ENCODE data around the gene RAET1E. TPM values are rescaled to one million over a fixed set of nuclear protein-coding genes. Genes with fewer than 3 reads are reported as not detected.

Gene RAET1E
- total and polyA plus RNA-seq, 4 experiments from 2014 or later, result not detected

- Histone ChIP-seq H3K36me3 (ENCODE audit: insufficient read depth, low read length) (no peaks in the 10 kb centered on the region), H3K4me3 (ENCODE audit: low read length in 2 of 2) (no peak overlapping the region), H3K27me3 (ENCODE audit: insufficient read depth, low read length) (no peaks in the 10 kb centered on the region), H3K4me1 (ENCODE audit: insufficient read depth, low read length) (no peaks in the 10 kb centered on the region), H3K27ac (ENCODE audit: low read depth, low read length) (no peak overlapping the region), H3K9me3 (ENCODE audit: control insufficient read depth in 1 of 2, low read length in 2 of 2) (no peaks in the 10 kb centered on the region)
- ChIA-PET POLR2A (ENCODE audit: partially characterized antibody) (no interaction called here), CTCF (ENCODE audit: partially characterized antibody) (interaction anchor here (1.1 kb wide), 1 partner anchor 10 kb away, joined by 3 read pairs; no protein-coding TSS in a partner anchor)
- Mint-ChIP-seq H3K27me3 (peaks cover 5 to 13% of the 10 kb centered on the region in 2 donors), H3K4me3 (no peak overlapping the region), H3K36me3 (no peaks in the 10 kb centered on the region), H3K4me1 (no peaks in the 10 kb centered on the region), H3K9me3 (no peaks in the 10 kb centered on the region), H3K27ac (no peak overlapping the region)
- DNase-seq, result no peak
- intact Hi-C loops (cut with micrococcal nuclease), result no loop called here
These were observed 8.6 kb downstream of the RAET1E start for GRCh38 chr6:149889326-149889725.

- DNase-seq, result no peak
- no peak overlapping the region for H3K27ac ChIP-seq (ENCODE audit: low read depth, low read length)
- H3K4me3 Mint-ChIP-seq, result no peak overlapping the region
- no peaks in the 10 kb centered on the region for H3K4me1 Mint-ChIP-seq
- intact Hi-C loops (cut with micrococcal nuclease), result no loop called here
- POLR2A ChIA-PET (ENCODE audit: partially characterized antibody), result no interaction called here
- H3K4me3 ChIP-seq (ENCODE audit: low read length in 2 of 2), result no peak overlapping the region
- H3K9me3 Mint-ChIP-seq, result no peaks in the 10 kb centered on the region
- H3K36me3 ChIP-seq (ENCODE audit: insufficient read depth, low read length), result no peaks in the 10 kb centered on the region
- no peaks in the 10 kb centered on the region for H3K4me1 ChIP-seq (ENCODE audit: insufficient read depth, low read length)
- H3K36me3 Mint-ChIP-seq, result no peaks in the 10 kb centered on the region
- H3K9me3 ChIP-seq (ENCODE audit: control insufficient read depth in 1 of 2, low read length in 2 of 2), result no peaks in the 10 kb centered on the region
- H3K27ac Mint-ChIP-seq, result no peak overlapping the region
- H3K27me3 Mint-ChIP-seq, result peaks cover 4 to 18% of the 10 kb centered on the region in 2 donors
- no peaks in the 10 kb centered on the region for H3K27me3 ChIP-seq (ENCODE audit: insufficient read depth, low read length)
- CTCF ChIA-PET (ENCODE audit: partially characterized antibody), result interaction anchor here (1.1 kb wide), 1 partner anchor 9 kb away, joined by 3 read pairs; no protein-coding TSS in a partner anchor
These were observed 9.3 kb downstream of the RAET1E start for GRCh38 chr6:149888659-149889058.

DNA sequence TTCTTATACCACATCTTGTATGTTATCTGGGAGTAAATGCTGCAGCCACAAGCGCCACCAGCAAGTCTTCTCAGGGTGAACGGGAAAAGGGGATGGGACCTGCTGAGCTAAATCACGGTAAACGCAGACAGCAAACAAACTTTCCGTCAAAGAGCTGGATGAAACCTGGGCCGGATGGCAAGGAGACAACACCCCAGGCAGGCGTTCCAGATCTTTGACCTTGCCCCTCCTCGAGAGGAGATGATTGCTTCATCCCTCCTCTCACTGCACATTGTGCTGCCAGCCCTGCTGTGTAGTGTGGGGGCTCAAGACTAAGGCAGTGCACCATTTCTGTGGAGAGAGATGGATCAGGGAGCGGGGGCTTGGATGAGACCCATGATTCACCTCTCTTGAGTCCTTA is 9.8 kb downstream of the RAET1E start:
- Histone ChIP-seq H3K9me3 (ENCODE audit: control insufficient read depth in 1 of 2, low read length in 2 of 2) (no peaks in the 10 kb centered on the region), H3K36me3 (ENCODE audit: insufficient read depth, low read length) (no peaks in the 10 kb centered on the region), H3K4me1 (ENCODE audit: insufficient read depth, low read length) (no peaks in the 10 kb centered on the region), H3K27ac (ENCODE audit: low read depth, low read length) (no peak overlapping the region), H3K27me3 (ENCODE audit: insufficient read depth, low read length) (no peaks in the 10 kb centered on the region), H3K4me3 (ENCODE audit: low read length in 2 of 2) (no peak overlapping the region)
- POLR2A ChIA-PET (ENCODE audit: partially characterized antibody), result no interaction called here
- intact Hi-C loops (cut with micrococcal nuclease), result no loop called here
- no peaks in the 10 kb centered on the region for H3K36me3 Mint-ChIP-seq
- no peaks in the 10 kb centered on the region for H3K4me1 Mint-ChIP-seq
- CTCF ChIA-PET (ENCODE audit: partially characterized antibody), result interaction anchor here (1.1 kb wide), 1 partner anchor 8 kb away, joined by 3 read pairs; no protein-coding TSS in a partner anchor
- peaks cover 4 to 20% of the 10 kb centered on the region in 2 donors for H3K27me3 Mint-ChIP-seq
- no peak for DNase-seq
- no peaks in the 10 kb centered on the region for H3K9me3 Mint-ChIP-seq
- H3K27ac Mint-ChIP-seq, result no peak overlapping the region
- no peak overlapping the region for H3K4me3 Mint-ChIP-seq

DNA sequence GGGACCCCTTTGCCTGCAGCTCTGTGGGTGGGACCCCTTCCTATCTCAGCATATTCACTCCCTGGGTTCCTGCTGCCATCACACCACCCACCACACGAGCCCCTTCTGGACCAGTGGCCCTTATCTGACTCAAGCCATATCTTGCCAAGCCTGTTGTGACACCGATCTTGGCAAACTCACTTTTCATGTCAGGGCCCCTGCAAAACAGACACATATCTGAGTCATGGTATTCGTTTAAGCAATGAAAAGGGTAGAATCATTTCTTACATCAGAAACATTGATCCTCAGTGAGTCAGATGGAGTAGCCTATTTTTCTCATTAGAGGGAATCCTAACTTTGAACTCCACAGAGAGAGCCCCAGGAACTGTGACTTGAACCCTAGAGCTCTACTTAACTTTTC is 10.6 kb downstream of the RAET1E start:
- POLR2A ChIA-PET (ENCODE audit: partially characterized antibody), result no interaction called here
- intact Hi-C loops (cut with micrococcal nuclease), result no loop called here
- Histone ChIP-seq H3K4me3 (ENCODE audit: low read length in 2 of 2) (no peak overlapping the region), H3K36me3 (ENCODE audit: insufficient read depth, low read length) (no peaks in the 10 kb centered on the region), H3K27me3 (ENCODE audit: insufficient read depth, low read length) (no peaks in the 10 kb centered on the region), H3K27ac (ENCODE audit: low read depth, low read length) (no peak overlapping the region), H3K9me3 (ENCODE audit: control insufficient read depth in 1 of 2, low read length in 2 of 2) (no peaks in the 10 kb centered on the region), H3K4me1 (ENCODE audit: insufficient read depth, low read length) (no peaks in the 10 kb centered on the region)
- no peaks in the 10 kb centered on the region for H3K4me1 Mint-ChIP-seq
- no peaks in the 10 kb centered on the region for H3K36me3 Mint-ChIP-seq
- no peaks in the 10 kb centered on the region for H3K9me3 Mint-ChIP-seq
- CTCF ChIA-PET (ENCODE audit: partially characterized antibody), result no interaction called here
- no peak overlapping the region for H3K4me3 Mint-ChIP-seq
- H3K27ac Mint-ChIP-seq, result no peak overlapping the region
- peaks cover 4 to 20% of the 10 kb centered on the region in 2 donors for H3K27me3 Mint-ChIP-seq
- no peak for DNase-seq

GRCh38 chr6:149885888-149886287 is 12.0 kb downstream of the RAET1E start:
- Histone ChIP-seq H3K27me3 (ENCODE audit: insufficient read depth, low read length) (no peaks in the 10 kb centered on the region), H3K4me1 (ENCODE audit: insufficient read depth, low read length) (no peaks in the 10 kb centered on the region), H3K36me3 (ENCODE audit: insufficient read depth, low read length) (no peaks in the 10 kb centered on the region), H3K4me3 (ENCODE audit: low read length in 2 of 2) (no peak overlapping the region), H3K27ac (ENCODE audit: low read depth, low read length) (no peak overlapping the region), H3K9me3 (ENCODE audit: control insufficient read depth in 1 of 2, low read length in 2 of 2) (no peaks in the 10 kb centered on the region)
- H3K4me3 Mint-ChIP-seq, result no peak overlapping the region
- DNase-seq, result no peak
- H3K27ac Mint-ChIP-seq, result no peak overlapping the region
- CTCF ChIA-PET (ENCODE audit: partially characterized antibody), result no interaction called here
- peaks cover 8 to 26% of the 10 kb centered on the region in 2 donors for H3K27me3 Mint-ChIP-seq
- no peaks in the 10 kb centered on the region for H3K36me3 Mint-ChIP-seq
- H3K4me1 Mint-ChIP-seq, result no peaks in the 10 kb centered on the region
- POLR2A ChIA-PET (ENCODE audit: partially characterized antibody), result no interaction called here
- H3K9me3 Mint-ChIP-seq, result no peaks in the 10 kb centered on the region
- intact Hi-C loops (cut with micrococcal nuclease), result no loop called here

DNA sequence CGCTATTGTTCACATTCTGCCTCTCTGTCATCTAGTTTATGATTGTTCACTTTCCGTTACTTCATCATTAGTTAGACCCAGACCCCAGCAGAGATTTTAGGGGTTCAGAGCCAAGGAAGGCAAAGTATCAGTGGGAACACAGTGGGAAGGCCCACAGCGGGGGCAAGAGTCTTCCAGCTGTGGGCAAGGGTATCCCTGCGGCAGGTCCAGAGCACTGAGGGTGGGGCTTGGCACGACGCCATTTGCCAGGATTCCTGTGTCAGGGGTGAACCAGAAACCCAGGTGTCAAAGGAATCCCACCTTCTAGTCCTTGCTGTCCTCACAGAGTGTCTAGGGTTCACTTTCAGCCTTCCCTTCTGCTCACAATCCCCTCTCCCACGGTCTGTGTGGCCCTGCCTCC is 13.3 kb downstream of the RAET1E start:
- Histone ChIP-seq H3K36me3 (ENCODE audit: insufficient read depth, low read length) (no peaks in the 10 kb centered on the region), H3K4me3 (ENCODE audit: low read length in 2 of 2) (no peak overlapping the region), H3K27me3 (ENCODE audit: insufficient read depth, low read length) (peaks cover 5% of the 10 kb centered on the region), H3K4me1 (ENCODE audit: insufficient read depth, low read length) (no peaks in the 10 kb centered on the region), H3K27ac (ENCODE audit: low read depth, low read length) (no peak overlapping the region), H3K9me3 (ENCODE audit: control insufficient read depth in 1 of 2, low read length in 2 of 2) (no peaks in the 10 kb centered on the region)
- no peak for DNase-seq
- Mint-ChIP-seq H3K9me3 (no peaks in the 10 kb centered on the region), H3K36me3 (no peaks in the 10 kb centered on the region), H3K27me3 (peaks cover 15 to 37% of the 10 kb centered on the region in 2 donors), H3K4me3 (no peak overlapping the region), H3K4me1 (no peaks in the 10 kb centered on the region), H3K27ac (no peak overlapping the region)
- ChIA-PET CTCF (ENCODE audit: partially characterized antibody) (no interaction called here), POLR2A (ENCODE audit: partially characterized antibody) (no interaction called here)
- intact Hi-C loops (cut with micrococcal nuclease), result no loop called here

DNA sequence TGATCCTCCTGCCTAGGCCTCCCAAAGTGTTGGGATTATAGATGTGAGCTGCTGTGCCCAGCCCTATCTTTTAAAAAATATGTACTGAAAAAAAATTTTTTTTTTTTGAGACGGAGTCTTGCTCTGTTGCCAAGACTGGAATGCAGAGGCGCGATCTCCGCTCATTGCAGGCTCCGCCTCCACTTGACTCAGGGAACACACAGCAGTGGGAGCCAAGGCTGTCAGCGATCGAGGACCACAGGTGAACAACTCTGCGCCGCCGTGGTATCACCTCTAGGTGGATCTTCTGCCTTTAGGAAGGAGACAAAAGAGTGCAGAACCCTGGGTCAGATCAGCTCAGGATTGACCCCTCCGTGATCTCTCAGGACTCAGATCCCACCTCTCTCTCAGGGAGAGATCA is 13.7 kb downstream of the RAET1E start:
- Histone ChIP-seq H3K9me3 (ENCODE audit: control insufficient read depth in 1 of 2, low read length in 2 of 2) (no peaks in the 10 kb centered on the region), H3K27ac (ENCODE audit: low read depth, low read length) (no peak overlapping the region), H3K4me1 (ENCODE audit: insufficient read depth, low read length) (no peaks in the 10 kb centered on the region), H3K36me3 (ENCODE audit: insufficient read depth, low read length) (no peaks in the 10 kb centered on the region), H3K27me3 (ENCODE audit: insufficient read depth, low read length) (peaks cover 5% of the 10 kb centered on the region), H3K4me3 (ENCODE audit: low read length in 2 of 2) (no peak overlapping the region)
- Mint-ChIP-seq H3K9me3 (no peaks in the 10 kb centered on the region), H3K4me1 (no peaks in the 10 kb centered on the region), H3K36me3 (no peaks in the 10 kb centered on the region), H3K4me3 (no peak overlapping the region), H3K27me3 (peaks cover 17 to 39% of the 10 kb centered on the region in 2 donors), H3K27ac (no peak overlapping the region)
- POLR2A ChIA-PET (ENCODE audit: partially characterized antibody), result no interaction called here
- CTCF ChIA-PET (ENCODE audit: partially characterized antibody), result no interaction called here
- intact Hi-C loops (cut with micrococcal nuclease), result no loop called here
- DNase-seq, result no peak

DNA sequence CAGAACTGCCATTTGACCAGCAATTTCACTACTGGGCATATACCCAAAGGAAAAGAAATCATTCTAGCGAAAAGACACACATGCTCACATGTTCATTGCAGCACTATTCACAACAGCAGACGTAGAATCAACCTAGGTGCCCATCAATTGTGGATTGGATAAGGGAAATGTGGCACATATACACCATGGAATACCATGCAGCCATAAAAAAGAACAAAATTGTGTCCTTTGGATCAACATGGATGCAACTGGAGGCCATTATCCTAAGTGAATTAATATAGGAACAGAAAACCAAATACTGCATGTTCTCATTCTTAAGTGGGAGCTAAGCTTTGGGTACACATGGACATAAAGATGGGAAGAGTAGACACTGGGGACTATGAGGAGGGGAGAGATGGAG is 16.1 kb downstream of the RAET1E start:
- no peak overlapping the region for H3K27ac Mint-ChIP-seq
- no peak overlapping the region for H3K4me3 Mint-ChIP-seq
- intact Hi-C loops (cut with micrococcal nuclease), result no loop called here

More for the DNA sequence above, 16.1 kb downstream of the RAET1E start:
- CTCF ChIA-PET (ENCODE audit: partially characterized antibody), result interaction anchor here (1.4 kb wide), 1 partner anchor 30 kb away, joined by 6 read pairs; no protein-coding TSS in a partner anchor
- Mint-ChIP-seq H3K36me3 (no peaks in the 10 kb centered on the region), H3K4me1 (no peaks in the 10 kb centered on the region), H3K27me3 (peaks cover 28 to 47% of the 10 kb centered on the region in 2 donors), H3K9me3 (peaks cover 0 to 2% (median 0%) of the 10 kb centered on the region in 8 donors)
- no peak for DNase-seq
- Histone ChIP-seq H3K36me3 (ENCODE audit: insufficient read depth, low read length) (no peaks in the 10 kb centered on the region), H3K27me3 (ENCODE audit: insufficient read depth, low read length) (peaks cover 5% of the 10 kb centered on the region), H3K4me1 (ENCODE audit: insufficient read depth, low read length) (no peaks in the 10 kb centered on the region), H3K9me3 (ENCODE audit: control insufficient read depth in 1 of 2, low read length in 2 of 2) (no peaks in the 10 kb centered on the region), H3K27ac (ENCODE audit: low read depth, low read length) (no peak overlapping the region), H3K4me3 (ENCODE audit: low read length in 2 of 2) (no peak overlapping the region)
- POLR2A ChIA-PET (ENCODE audit: partially characterized antibody), result no interaction called here
